ENCODE data around the gene TCF20.
A peak's percentile ranks its signal among the peaks of the same experiment; 100 is the strongest.

TCF20 gene

DNA sequence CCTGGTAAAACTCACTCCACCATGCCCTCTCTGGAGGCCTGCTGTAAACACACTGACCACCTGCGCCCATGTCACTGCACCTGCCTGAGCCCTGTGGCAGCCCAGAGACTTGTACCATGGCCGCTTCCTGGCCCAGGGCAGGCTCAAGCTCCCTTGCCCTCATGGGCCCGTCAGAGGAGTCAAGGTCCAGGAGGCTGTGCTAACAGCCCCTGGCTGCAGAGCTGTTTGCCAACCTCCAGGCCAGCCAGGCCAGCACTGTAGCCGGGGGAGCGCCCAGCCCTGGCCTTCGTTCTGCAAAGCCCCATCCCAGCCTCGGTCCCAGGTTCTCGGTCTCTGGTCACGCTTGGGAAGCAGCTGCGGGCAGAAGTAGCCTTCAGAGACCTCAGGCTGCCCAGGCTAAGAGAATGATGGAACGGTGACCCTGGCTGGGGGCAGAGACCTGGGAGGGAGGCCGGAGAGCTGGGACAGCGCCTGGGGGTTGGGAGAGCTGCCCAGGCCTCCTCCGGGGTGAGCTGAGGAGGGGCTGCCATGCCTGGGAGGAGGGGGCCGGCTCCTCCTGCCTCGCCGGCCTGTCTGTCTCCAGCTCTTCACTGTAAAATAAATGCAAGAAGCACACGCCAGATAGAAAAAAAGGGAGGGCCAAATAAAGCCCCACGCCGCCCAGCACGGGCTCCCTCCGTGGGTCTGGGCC lies 11.9 kb upstream of the TCF20 start:
- peak; percentile 56 for DNase-seq (ENCODE audit: low spot score)

- DNase-seq (ENCODE audit: low spot score): no peak
These were observed 11.3 kb upstream of the TCF20 start for GRCh38 chr22:42281706-42282251.

DNA sequence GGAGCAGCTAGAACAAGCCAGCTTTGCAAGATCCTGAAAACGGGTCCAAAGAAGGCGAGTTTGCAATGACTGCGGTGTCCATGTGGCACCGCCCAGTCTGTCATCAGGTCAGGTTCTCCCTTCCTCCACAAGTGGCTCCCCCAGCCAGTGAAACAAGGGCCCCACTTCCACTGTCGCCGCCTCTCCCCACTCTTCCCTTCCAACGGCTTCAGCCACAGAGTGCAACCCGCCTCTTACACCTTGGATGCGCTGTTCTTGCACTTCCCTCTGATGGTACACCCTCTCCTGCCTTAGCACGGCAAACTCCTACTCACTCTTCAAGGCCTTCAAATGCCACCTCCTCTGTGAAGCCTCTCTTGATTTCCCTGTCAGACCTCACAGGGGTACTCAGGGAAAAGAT lies 10.8 kb upstream of the TCF20 start:
- DNase-seq (ENCODE audit: low spot score): no peak

GRCh38 chr22:42280836-42281235 lies 10.4 kb upstream of the TCF20 start:
- no peak for DNase-seq (ENCODE audit: low spot score)

DNA sequence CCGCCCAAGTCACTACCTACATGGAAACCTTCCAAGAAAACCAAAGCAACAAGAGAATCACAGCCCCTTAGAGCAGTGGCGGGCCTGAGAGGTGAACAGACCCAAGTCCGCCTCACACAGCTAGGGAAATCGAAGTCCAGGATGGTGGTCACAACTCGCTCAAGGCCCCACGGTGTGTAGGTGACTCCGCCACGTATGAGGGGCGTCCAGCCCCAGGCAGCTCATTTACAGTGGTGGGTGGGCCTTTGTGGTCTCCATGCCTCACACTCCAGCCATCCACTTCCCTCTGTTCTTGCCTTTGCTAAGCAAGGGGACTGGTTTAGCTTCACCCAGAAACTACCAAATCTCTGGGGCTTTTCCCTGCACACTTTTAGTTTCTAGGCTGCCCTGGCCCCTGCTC lies 9.7 kb upstream of the TCF20 start:
- DNase-seq (ENCODE audit: low spot score): no peak

- DNase-seq (ENCODE audit: low spot score): no peak
These were observed 9.1 kb upstream of the TCF20 start for GRCh38 chr22:42279425-42280020.

DNA sequence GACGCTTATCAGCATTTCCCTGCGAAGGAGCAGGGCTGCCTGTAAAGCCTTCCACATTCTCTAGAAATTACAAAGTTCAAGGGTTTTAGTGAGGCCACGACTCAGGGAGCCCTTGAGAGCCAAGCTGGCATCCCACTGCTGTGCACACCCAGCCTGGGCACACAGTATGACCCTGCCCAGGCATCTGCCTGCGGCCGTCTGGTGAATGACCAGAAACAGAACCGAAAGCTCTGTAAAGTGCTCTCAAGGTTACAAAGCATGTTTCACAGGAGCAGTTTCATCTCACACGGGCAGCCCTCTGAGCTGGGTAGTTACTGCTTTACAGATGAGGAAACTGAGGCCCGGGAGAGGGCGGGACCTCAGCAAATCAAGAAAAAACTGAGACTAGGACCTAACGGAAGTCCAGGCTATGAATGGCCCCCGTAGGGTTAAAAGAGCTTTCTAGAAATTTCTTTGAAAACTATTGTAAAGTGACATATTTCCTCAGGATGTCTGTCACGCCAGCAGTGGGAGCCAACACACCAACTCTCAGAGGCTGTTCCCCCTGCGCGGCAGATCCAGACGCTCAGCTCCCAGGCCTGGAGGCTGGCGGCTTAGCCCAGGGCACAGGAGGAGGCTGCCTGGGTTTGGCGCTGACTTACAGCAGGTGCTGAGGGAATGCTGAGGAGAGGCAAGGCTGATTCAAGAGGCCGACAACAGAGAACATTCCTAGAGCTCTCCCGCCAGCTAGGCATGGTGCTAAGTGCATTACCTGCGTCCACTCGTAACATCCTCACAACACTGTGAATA lies 7.7 kb upstream of the TCF20 start:
- no peak for DNase-seq (ENCODE audit: low spot score)

- DNase-seq (ENCODE audit: low spot score): no peak
These were observed 6.8 kb upstream of the TCF20 start for GRCh38 chr22:42277232-42277753.

DNA sequence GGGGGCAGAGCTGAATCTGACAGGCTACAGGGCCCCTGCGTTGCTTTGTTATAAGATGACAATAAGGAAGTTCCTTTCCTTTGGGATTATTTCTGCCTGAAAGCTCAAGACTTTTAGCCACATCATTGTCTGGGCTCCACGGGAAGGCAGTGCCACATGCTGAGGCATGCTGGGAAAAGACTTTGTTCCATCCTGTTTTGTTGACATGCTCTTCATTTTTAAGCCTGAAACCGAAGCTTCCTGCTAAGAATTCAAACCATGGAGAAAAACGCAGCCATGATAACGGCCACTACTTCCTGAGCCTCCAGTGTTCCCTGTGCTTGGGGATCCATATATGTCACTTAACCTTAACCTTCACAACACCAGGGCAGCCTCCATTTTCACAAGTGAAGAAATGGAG lies 5.5 kb upstream of the TCF20 start:
- DNase-seq (ENCODE audit: low spot score): no peak

- no peak for DNase-seq (ENCODE audit: low spot score)
These were observed 4.7 kb upstream of the TCF20 start for GRCh38 chr22:42275176-42275575.

DNA sequence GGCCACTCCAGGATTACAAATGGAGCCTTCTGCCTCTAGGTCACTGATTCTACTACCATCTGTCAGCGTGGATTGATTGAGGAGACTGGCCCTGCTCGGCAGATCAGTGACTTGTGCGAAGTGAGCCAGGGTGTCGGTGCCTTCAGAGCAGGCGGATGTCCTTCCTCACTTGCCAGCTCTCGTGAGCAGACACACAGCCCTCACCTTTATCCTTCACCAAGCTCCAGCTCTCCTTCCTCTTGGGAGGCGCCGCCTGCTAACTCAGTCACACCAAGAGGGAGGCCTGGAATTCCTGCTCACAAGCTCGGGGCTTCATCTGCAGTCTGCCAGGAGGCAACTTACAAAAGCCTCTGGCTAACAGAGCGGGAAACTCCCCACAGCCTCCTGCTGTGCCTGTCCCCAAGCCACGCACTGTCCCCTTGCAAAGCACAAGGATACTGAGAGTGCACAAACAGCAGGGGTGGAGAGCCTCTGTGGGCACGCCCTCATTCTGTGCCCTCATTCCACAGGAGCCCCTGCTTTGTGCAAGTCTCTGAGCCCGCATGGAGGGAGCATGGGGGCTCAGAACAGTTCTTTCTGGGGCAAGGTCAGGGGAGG lies 3.5 kb upstream of the TCF20 start:
- no peak for DNase-seq (ENCODE audit: low spot score)

GRCh38 chr22:42272431-42272999 lies 2.1 kb upstream of the TCF20 start:
- no peak for DNase-seq (ENCODE audit: low spot score)

GRCh38 chr22:42271906-42272305 lies 1.5 kb upstream of the TCF20 start:
- DNase-seq (ENCODE audit: low spot score): no peak

GRCh38 chr22:42271191-42271813 lies 849 bp upstream of the TCF20 start:
- no peak for DNase-seq (ENCODE audit: low spot score)

- DNase-seq (ENCODE audit: low spot score): peak; percentile 71
These were observed 310 bp downstream of the TCF20 start for GRCh38 chr22:42270176-42270509.

DNA sequence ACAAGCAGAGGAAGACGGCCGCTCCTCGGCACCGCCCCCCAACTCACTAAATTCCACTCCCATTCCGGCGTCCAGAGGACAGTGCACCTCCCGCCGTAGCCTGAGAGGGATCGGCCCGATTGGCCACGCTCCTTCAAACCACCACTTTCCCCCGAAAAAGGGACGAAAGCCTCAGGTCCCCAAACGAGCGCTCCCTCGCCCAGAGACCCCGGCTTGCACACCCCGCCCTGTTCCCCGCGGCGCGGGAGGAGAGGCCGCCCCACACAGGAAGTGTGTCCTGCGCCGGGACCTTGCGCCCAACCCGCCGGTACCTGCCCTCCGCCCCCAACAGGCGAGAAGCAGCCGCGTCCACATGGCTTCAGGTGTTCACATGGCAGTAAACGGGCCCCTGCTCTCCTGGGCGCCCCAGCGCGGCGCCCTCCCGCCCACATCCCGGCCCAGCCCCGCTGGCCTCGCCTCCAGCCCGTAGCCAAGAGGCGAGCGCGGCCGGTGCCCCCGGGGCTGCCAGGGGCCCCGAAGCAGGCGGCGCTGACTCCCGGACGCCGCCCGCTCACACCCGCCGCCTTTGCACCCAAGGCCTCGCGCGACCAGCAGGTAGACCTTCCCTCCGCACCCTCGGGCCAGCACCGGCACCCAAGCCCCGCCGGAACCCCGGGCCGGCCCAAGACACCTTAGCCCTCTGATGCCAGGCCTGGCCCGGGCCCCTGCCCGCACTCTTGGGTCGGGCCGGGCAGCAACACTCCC lies 849 bp downstream of the TCF20 start:
- DNase-seq (ENCODE audit: low spot score): peak; percentile 83

- DNase-seq (ENCODE audit: low spot score): no peak
These were observed 1.5 kb downstream of the TCF20 start for GRCh38 chr22:42268852-42269410.

GRCh38 chr22:42265321-42265720 lies 5.1 kb downstream of the TCF20 start:
- DNase-seq (ENCODE audit: low spot score): no peak

- DNase-seq (ENCODE audit: low spot score): no peak
These were observed 6.5 kb downstream of the TCF20 start for GRCh38 chr22:42263944-42264343.

DNA sequence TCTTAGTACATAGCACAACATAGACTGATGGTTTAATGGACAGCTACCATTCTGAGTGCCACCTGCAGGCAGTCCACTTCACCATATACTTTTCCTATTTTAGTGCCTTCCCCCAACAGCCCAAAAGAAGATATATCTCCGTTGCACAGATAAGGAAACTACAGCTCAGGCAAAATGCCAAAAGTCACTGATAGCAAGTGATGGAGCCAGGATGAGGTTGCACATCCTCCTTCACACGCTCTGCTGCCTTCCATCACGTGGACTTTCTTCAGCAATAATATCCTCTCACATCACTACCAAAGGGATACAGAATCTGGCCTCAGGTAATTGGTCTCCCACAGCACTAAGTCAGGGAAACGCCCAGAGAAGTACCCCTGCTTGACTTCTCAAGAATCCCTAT lies 7.5 kb downstream of the TCF20 start:
- DNase-seq (ENCODE audit: low spot score): no peak

DNA sequence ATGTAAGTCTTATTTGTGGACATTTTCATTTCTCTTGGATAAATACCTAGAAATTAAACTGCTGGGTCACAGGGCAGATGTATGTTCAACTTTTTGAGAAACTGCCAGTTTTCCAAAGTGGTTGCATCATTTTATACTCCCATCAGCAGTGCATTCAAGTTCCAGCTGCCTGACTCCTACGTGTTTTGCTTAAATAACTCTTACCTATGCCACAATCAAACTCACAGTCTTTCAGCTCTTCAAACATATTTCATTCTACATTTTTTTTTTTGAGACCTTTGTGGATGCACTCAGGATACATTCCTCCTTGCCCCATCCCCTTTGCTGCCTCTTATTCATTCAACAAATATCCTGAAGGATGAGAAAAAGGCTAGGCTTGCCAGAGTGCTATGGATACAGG lies 9.2 kb downstream of the TCF20 start:
- no peak for DNase-seq (ENCODE audit: low spot score)
